Neural progenitor cell (in vitro differentiated cells): ENCODE data around the gene MTMR6.

Experiments
- CTCF ChIP-seq: fragments of 200-600 bp; sonication (generic); IDR thresholded peaks from 2 replicates; pipeline ENCODE4 v1.5.1; 2017; ENCODE audit warnings: antibody characterized with exemption, mild to moderate bottlenecking
- EZH2 ChIP-seq: fragments of 200-600 bp; sonication (generic); IDR thresholded peaks from 2 replicates; pipeline ENCODE4 v1.6.1; 2017; ENCODE audit warnings: antibody characterized with exemption, mild to moderate bottlenecking, moderate library complexity

DNA sequence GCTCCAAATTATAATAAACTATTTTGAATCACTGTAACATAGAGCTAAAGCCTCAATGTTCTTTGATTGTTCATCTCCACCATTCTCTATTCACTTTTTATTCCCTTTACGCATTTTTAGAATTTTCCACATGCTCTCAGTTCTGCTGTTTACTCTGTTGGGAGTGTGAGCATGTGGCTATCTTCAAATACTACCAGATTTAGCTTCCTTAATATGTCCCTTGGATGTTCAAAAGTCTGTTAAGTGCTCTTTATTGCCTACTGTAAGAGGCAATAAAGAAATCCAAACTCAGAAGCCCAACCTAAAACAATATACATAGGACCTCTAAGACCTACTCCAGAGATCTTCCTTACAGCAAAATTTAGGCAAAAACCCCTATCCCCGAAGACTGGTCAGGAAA lies 34.5 kb downstream of the MTMR6 start:
- no peak for TF ChIP-seq CTCF
- TF ChIP-seq EZH2, result no peak
